Heart left ventricle (tissue), 16 donors: ENCODE results near the gene HDLBP. TPM values are rescaled to one million over a fixed set of nuclear protein-coding genes. Genes with fewer than 3 reads are reported as not detected.

Experiments
- ATAC-seq, 4 donors: fragments of 200-7000 bp; cut with Tn5 transposase; one replicate each; pipeline ENCODE4 v1.9.1; 2020 to 2022; ENCODE audit warnings: moderate library complexity in 4 of 4, mild to moderate bottlenecking in 3 of 4, moderate number of reproducible peaks in 1 of 4
- DNase-seq, 5 donors: peaks; one replicate each; pipeline ENCODE4 v3.0.0-alpha.2; 2020
- H3K27ac ChIP-seq, 12 donors: fragments of 200-600 bp; sonication (generic) in 4 of 12; one replicate each; pipeline versions ENCODE4 v1.5.0 to v1.8.0; 2016 to 2022; ENCODE audit warnings: mild to moderate bottlenecking in 2 of 12
- H3K27me3 ChIP-seq, 9 donors: fragments of 200-600 bp; sonication (generic) in 2 of 9; one replicate each; pipeline versions ENCODE4 v1.5.1 to v1.8.0; 2016 to 2022; ENCODE audit warnings: mild to moderate bottlenecking in 3 of 9
- H3K36me3 ChIP-seq, 9 donors: fragments of 200-600 bp; sonication (generic) in 2 of 9; one replicate each; pipeline versions ENCODE4 v1.5.0 to v1.8.0; 2018 to 2022; ENCODE audit warnings: mild to moderate bottlenecking in 2 of 9
- H3K4me1 ChIP-seq, 12 donors: fragments of 200-600 bp; sonication (generic) in 4 of 12; one replicate each; pipeline versions ENCODE4 v1.5.0 to v1.8.0; 2016 to 2022; ENCODE audit warnings: mild to moderate bottlenecking in 3 of 12
- H3K4me3 ChIP-seq, 12 donors: fragments of 200-600 bp; sonication (generic) in 4 of 12; one replicate each; pipeline versions ENCODE4 v1.5.0 to v1.8.0; 2017 to 2022; ENCODE audit warnings: mild to moderate bottlenecking in 9 of 12, moderate library complexity in 4 of 12
- H3K9me3 ChIP-seq, 12 donors: fragments of 200-600 bp; sonication (generic) in 4 of 12; one replicate each; pipeline versions ENCODE4 v1.5.0 to v1.8.0; 2016 to 2022; ENCODE audit warnings: mild to moderate bottlenecking in 1 of 12
- CTCF ChIP-seq, 12 donors: fragments of 200-600 bp; sonication (generic) in 4 of 12; IDR thresholded peaks; one replicate each; pipeline versions ENCODE4 v1.5.0 to v1.8.0; 2018 to 2022; ENCODE audit warnings: antibody characterized with exemption in 12 of 12, mild to moderate bottlenecking in 5 of 12
- POLR2A ChIP-seq, 2 donors: fragments of 450-650 bp; IDR thresholded peaks; one replicate each; pipeline ENCODE4 v1.6.1; 2017; ENCODE audit warnings: antibody characterized with exemption in 2 of 2, mild to moderate bottlenecking in 2 of 2, moderate library complexity in 2 of 2
- WGBS, 4 donors: extraction: QIAGEN DNeasy Blood & Tissue Kit in 2 of 4; methylation state at CpG; one replicate each; pipeline versions ENCODE4 v1.1.5 to v1.1.7; 2013 to 2018; 5-methylcytosine and 5-hydroxymethylcytosine counted together
- intact Hi-C, 10 donors: fragments of 100-400 bp; cut with DNase I; formaldehyde crosslinking; loops; one replicate each; pipeline versions ENCODE4 v1.11.1 to v1.14.2; 2022
- polyA plus RNA-seq, 2 donors: library from polyadenylated mRNA; stranded (reverse); fragments of 200-250 nt; gene quantifications; one replicate each; pipeline ENCODE4 v1.2.3, GENCODE V29; 2013
- total RNA-seq, 9 donors: library from RNA; depleted of rRNA in 2 of 9; stranded (reverse); fragments of >200 nt in 2 of 9; fragmentation: NEBNext Ultra II Directional in 3 of 9; extraction: Animal tissue kit (Norgen Biotek cat#: 25700) in 3 of 9; gene quantifications; one replicate each; pipeline versions ENCODE4 v1.1.0 to v1.2.4, GENCODE V29; 2016 to 2023
- donor health status: ischemic (EF 13 %, LVEDD 7.1; RV severe dilation, severe dysfunction).
- donor health status: healthy with polysubstance abuse.
- donor health status: DM: no; HTN: yes; CAD: no.
- donor health status: DM: no; HTN: no; CAD: no.
- donor health status: ischemic (EF 25% LVEDD 6.9; RV normal size, moderate dysfunction).
- donor health status: ischemic (EF 25% LVEDD 5.7; RV mildly dilated, moderate dysfunction).
- donor health status: healthy.
- donor health status: DM: yes; HTN: yes; CAD: no.
- donor health status: ischemic (EF 35%, LVEDD 5.7; RV mildly dilated, moderate dysfunction).
- donor health status: nonischemic (EF 11% LVEDD 7.7; RV severe dilation, severe dysfunction).
- donor health status: DM: yes; HTN: yes; CAD: no.
- donor health status: PGD.
- donor health status: ischemic (EF 29% LVEDD 5.4; RV normal size, mild dysfunction).
- donor health status: nonischemic (EF 23%, LVEDD 6.1; RV moderate dilation, normal function).

HDLBP gene
- total and polyA plus RNA-seq, 11 donors = 220 to 407 (median 343) TPM

GRCh38 chr2:241248897-241249296, 66.6 kb downstream of the HDLBP start:
- Histone ChIP-seq H3K4me1 (no peaks in the 10 kb centered on the region), H3K27me3 (no peaks in the 10 kb centered on the region), H3K36me3 (peaks cover 11 to 100% (median 100%) of the 10 kb centered on the region in 9 donors), H3K27ac (no peak overlapping the region), H3K9me3 (no peaks in the 10 kb centered on the region), H3K4me3 (no peak overlapping the region)
- ATAC-seq (peak in 3 of 4 donors; percentile 26 to 68 (median 42)), DNase-seq (no peak)
- no peak for TF ChIP-seq CTCF (IDR thresholded peaks at IDR 0.05)
- no peak for TF ChIP-seq POLR2A (IDR thresholded peaks at IDR 0.05)
- intact Hi-C loops = no loop called here
- 69 to 84% (median 77%) methylated on average over 6 of the region's 6 CpGs for WGBS, 4 donors

GRCh38 chr2:241248289-241248688, 67.2 kb downstream of the HDLBP start:
- no peak overlapping the region for H3K4me3 ChIP-seq
- DNase-seq (no peak), ATAC-seq (no peak)
- H3K4me1 ChIP-seq = no peaks in the 10 kb centered on the region
- intact Hi-C loops = no loop called here
- TF ChIP-seq CTCF (IDR thresholded peaks at IDR 0.05) = no peak
- no peak for TF ChIP-seq POLR2A (IDR thresholded peaks at IDR 0.05)
- 95 to 98% (median 97%) methylated on average over 11 of the region's 11 CpGs for WGBS, 4 donors
- H3K27ac ChIP-seq = no peak overlapping the region
- no peaks in the 10 kb centered on the region for H3K9me3 ChIP-seq
- peaks cover 6 to 100% (median 100%) of the 10 kb centered on the region in 9 donors for H3K36me3 ChIP-seq
- H3K27me3 ChIP-seq = no peaks in the 10 kb centered on the region

- H3K4me3 ChIP-seq = no peak overlapping the region
- H3K4me1 ChIP-seq = no peaks in the 10 kb centered on the region
- no peak overlapping the region for H3K27ac ChIP-seq
- ATAC-seq (no peak), DNase-seq (no peak)
- peaks cover 8 to 100% (median 100%) of the 10 kb centered on the region in 9 donors for H3K36me3 ChIP-seq
- intact Hi-C loops = no loop called here
- TF ChIP-seq CTCF (IDR thresholded peaks at IDR 0.05) = no peak
- TF ChIP-seq POLR2A (IDR thresholded peaks at IDR 0.05) = no peak
- WGBS, 4 donors = 95 to 97% (median 96%) methylated on average over 6 of the region's 6 CpGs
- H3K27me3 ChIP-seq = no peaks in the 10 kb centered on the region
- H3K9me3 ChIP-seq = no peaks in the 10 kb centered on the region
Measured at GRCh38 chr2:241244368-241244767, 71.1 kb downstream of the HDLBP start.

- no peak overlapping the region for H3K4me3 ChIP-seq
- no peak overlapping the region for H3K27ac ChIP-seq
- intact Hi-C loops = no loop called here
- H3K27me3 ChIP-seq = no peaks in the 10 kb centered on the region
- 64 to 70% (median 70%) methylated on average over 14 of the region's 14 CpGs for WGBS, 4 donors
- H3K36me3 ChIP-seq = peaks cover 13 to 100% (median 100%) of the 10 kb centered on the region in 9 donors
- TF ChIP-seq POLR2A (IDR thresholded peaks at IDR 0.05) = no peak
- no peak for TF ChIP-seq CTCF (IDR thresholded peaks at IDR 0.05)
- ATAC-seq (no peak), DNase-seq (no peak)
- no peaks in the 10 kb centered on the region for H3K4me1 ChIP-seq
- H3K9me3 ChIP-seq = no peaks in the 10 kb centered on the region
Measured at GRCh38 chr2:241242306-241242705, 73.2 kb downstream of the HDLBP start.
